K562 (cell line): ENCODE data around the gene ANK3. TPM values are rescaled to one million over a fixed set of nuclear protein-coding genes. Genes with fewer than 3 reads are reported as not detected.

Source experiments
- BHLHE40 ChIP-seq: IDR thresholded peaks from 2 replicates; pipeline ENCODE4 v1.6.1; 2011; ENCODE audit warnings: low read length, improper control_type of control experiment
- CBX3 ChIP-seq, 2 experiments: IDR thresholded peaks; 1 replicate in 1 of 2; 2 replicates in 1 of 2; pipeline ENCODE4 v1.6.1; 2012; ENCODE audit warnings: inconsistent platforms in 2 of 2, low read length in 2 of 2, borderline replicate concordance in 1 of 2, control low read depth in 1 of 2
- ELK1 ChIP-seq: sonication (generic); formaldehyde crosslinking; IDR thresholded peaks from 2 replicates; pipeline ENCODE4 v1.8.1; 2022; ENCODE audit warnings: missing genetic modification reagents
- FOXP4 ChIP-seq: sonication (generic); formaldehyde crosslinking; IDR thresholded peaks from 2 replicates; pipeline ENCODE4 v1.8.0; 2022; ENCODE audit warnings: mild to moderate bottlenecking, missing genetic modification reagents, borderline replicate concordance
- HDAC3 ChIP-seq: fragments of 450-650 bp; IDR thresholded peaks from 2 replicates; pipeline ENCODE4 v1.6.1; 2018; ENCODE audit warnings: borderline replicate concordance, mild to moderate bottlenecking, moderate library complexity; ENCODE audit not compliant: partially characterized antibody
- HEY1 ChIP-seq: fragments of 250-450 bp; sonication (Bioruptor Pico); IDR thresholded peaks from 2 replicates; pipeline ENCODE4 v1.5.0; 2020; ENCODE audit warnings: mild to moderate bottlenecking, moderate library complexity, borderline replicate concordance
- L3MBTL2 ChIP-seq: fragments of 450-650 bp; IDR thresholded peaks from 2 replicates; pipeline ENCODE4 v1.6.1; 2016; ENCODE audit warnings: mild to moderate bottlenecking, moderate library complexity
- MLX ChIP-seq, 2 experiments: fragments of 450-650 bp in 1 of 2; sonication (generic) in 1 of 2; formaldehyde crosslinking; conservative IDR thresholded peaks; 2 replicates each; pipeline versions ENCODE4 v1.4.0 to v1.8.1; 2020 to 2022; ENCODE audit warnings: mild to moderate bottlenecking in 1 of 2, missing genetic modification reagents in 1 of 2
- NFE2 ChIP-seq: IDR thresholded peaks from 2 replicates; pipeline ENCODE4 v1.6.1; 2014; ENCODE audit warnings: antibody characterized with exemption, low read depth
- RFX1 ChIP-seq: fragments of 450-650 bp; IDR thresholded peaks from 2 replicates; pipeline ENCODE4 v1.6.1; 2016; ENCODE audit warnings: mild to moderate bottlenecking, moderate library complexity
- RUNX1 ChIP-seq: sonication (generic); IDR thresholded peaks from 2 replicates; pipeline ENCODE4 v1.6.1; 2016; ENCODE audit warnings: antibody characterized with exemption, low read depth
- SMARCB1 ChIP-seq: IDR thresholded peaks from 2 replicates; pipeline ENCODE4 v1.6.1; 2011; ENCODE audit warnings: improper control_type of control experiment, low read depth; ENCODE audit not compliant: insufficient read length
- USF2 ChIP-seq: sonication (generic); formaldehyde crosslinking; IDR thresholded peaks from 2 replicates; pipeline ENCODE4 v1.5.0; 2020; ENCODE audit warnings: missing genetic modification reagents
- ZFP36 ChIP-seq: fragments of 150-350 bp; IDR thresholded peaks from 2 replicates; pipeline ENCODE4 v1.6.1; 2018; ENCODE audit warnings: low read length, low read depth; ENCODE audit not compliant: partially characterized antibody
- ZNF134 ChIP-seq: fragments of 250-450 bp; sonication (Bioruptor Pico); conservative IDR thresholded peaks from 2 replicates; pipeline ENCODE4 v1.4.0; 2020
- ZNF766 ChIP-seq: fragments of 200-800 bp; sonication (Bioruptor generic); conservative IDR thresholded peaks from 2 replicates; pipeline ENCODE4 v1.6.1; 2016; ENCODE audit warnings: missing genetic modification characterization, missing compliant biosample characterization
- ZNF830 ChIP-seq: fragments of 250-450 bp; sonication (Bioruptor Pico); IDR thresholded peaks from 2 replicates; pipeline ENCODE4 v1.5.0; 2021; ENCODE audit warnings: mild to moderate bottlenecking
- polyA plus RNA-seq, 8 experiments: library from polyadenylated mRNA; depleted of rRNA in 4 of 8; stranded (reverse) in 5 of 8; unstranded in 3 of 8; fragments of >200 nt; fragmentation: Nextera tagmentation in 2 of 8; fragmentation: Illumina TruSeq in 1 of 8; extraction: Ambion mirVana in 2 of 8; extraction: Trizol in 1 of 8; gene quantifications; 2 replicates each; pipeline versions ENCODE4 v1.2.1 to v1.2.3, GENCODE V29; 2011 to 2014; ENCODE audit warnings: inconsistent platforms in 1 of 8, missing spikeins in 1 of 8
- total RNA-seq, 7 experiments: library from RNA; depleted of rRNA in 6 of 7; stranded (reverse); fragments of >200 nt in 6 of 7; fragmentation: Illumina TruSeq in 2 of 7; extraction: Trizol in 2 of 7; gene quantifications; 2 replicates each; pipeline versions ENCODE4 v1.2.1 to v1.2.3, GENCODE V29; 2011 to 2021; ENCODE audit warnings: low replicate concordance in 1 of 7
- TF ChIP-seq, protein P1 (sequence below): fragments of 450-650 bp; formaldehyde crosslinking; IDR thresholded peaks from 2 replicates; pipeline ENCODE4 v1.4.0; 2022; ENCODE audit warnings: mild to moderate bottlenecking, moderate library complexity
- TF ChIP-seq, protein P2 (sequence below): fragments of 450-650 bp; formaldehyde crosslinking; IDR thresholded peaks from 2 replicates; pipeline ENCODE4 v1.4.0; 2022; ENCODE audit warnings: missing genetic modification characterization
- TF ChIP-seq, protein P3 (sequence below): IDR thresholded peaks from 2 replicates; pipeline ENCODE4 v1.6.1; 2012; ENCODE audit warnings: low read depth, low read length, improper control_type of control experiment, borderline replicate concordance

Gene ANK3
- total and polyA plus RNA-seq, 9 of the 15 experiments (the other 6 are each of a cell fraction or from before 2014, with no cell fraction given) = 10.0 to 32.3 (median 17.9) TPM

- TF ChIP-seq RUNX1 (no peak), ZNF134 (no peak), CBX3 (IDR thresholded peaks at IDR 0.05; ENCODE audit: borderline replicate concordance in 1 of 2, low read length in 2 of 2) (no peak), L3MBTL2 (no peak), FOXP4 (CRISPR knock-in tag) (no peak), NFE2 (0 out of 2 replicates have a peak, but pooled peaks have one; percentile 3), ZNF830 (CRISPR knock-in tag) (no peak), HDAC3 (peak; percentile 17), MLX (CRISPR knock-in tag; conservative IDR thresholded peaks at IDR 0.05) (no peak), HEY1 (no peak), USF2 (CRISPR knock-in tag) (no peak), ZFP36 (no peak), RFX1 (no peak), ZNF766 (peak; percentile 58; the same call in 1 of the 2 replicates), ELK1 (CRISPR knock-in tag) (no peak), SMARCB1 (no peak), BHLHE40 (no peak)
- TF ChIP-seq, protein P1, sequence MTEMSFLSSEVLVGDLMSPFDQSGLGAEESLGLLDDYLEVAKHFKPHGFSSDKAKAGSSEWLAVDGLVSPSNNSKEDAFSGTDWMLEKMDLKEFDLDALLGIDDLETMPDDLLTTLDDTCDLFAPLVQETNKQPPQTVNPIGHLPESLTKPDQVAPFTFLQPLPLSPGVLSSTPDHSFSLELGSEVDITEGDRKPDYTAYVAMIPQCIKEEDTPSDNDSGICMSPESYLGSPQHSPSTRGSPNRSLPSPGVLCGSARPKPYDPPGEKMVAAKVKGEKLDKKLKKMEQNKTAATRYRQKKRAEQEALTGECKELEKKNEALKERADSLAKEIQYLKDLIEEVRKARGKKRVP (CRISPR knock-in tag) = no peak
- TF ChIP-seq, protein P2, sequence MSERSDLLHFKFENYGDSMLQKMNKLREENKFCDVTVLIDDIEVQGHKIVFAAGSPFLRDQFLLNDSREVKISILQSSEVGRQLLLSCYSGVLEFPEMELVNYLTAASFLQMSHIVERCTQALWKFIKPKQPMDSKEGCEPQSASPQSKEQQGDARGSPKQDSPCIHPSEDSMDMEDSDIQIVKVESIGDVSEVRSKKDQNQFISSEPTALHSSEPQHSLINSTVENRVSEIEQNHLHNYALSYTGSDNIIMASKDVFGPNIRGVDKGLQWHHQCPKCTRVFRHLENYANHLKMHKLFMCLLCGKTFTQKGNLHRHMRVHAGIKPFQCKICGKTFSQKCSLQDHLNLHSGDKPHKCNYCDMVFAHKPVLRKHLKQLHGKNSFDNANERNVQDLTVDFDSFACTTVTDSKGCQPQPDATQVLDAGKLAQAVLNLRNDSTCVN = no peak
- TF ChIP-seq, protein P3, sequence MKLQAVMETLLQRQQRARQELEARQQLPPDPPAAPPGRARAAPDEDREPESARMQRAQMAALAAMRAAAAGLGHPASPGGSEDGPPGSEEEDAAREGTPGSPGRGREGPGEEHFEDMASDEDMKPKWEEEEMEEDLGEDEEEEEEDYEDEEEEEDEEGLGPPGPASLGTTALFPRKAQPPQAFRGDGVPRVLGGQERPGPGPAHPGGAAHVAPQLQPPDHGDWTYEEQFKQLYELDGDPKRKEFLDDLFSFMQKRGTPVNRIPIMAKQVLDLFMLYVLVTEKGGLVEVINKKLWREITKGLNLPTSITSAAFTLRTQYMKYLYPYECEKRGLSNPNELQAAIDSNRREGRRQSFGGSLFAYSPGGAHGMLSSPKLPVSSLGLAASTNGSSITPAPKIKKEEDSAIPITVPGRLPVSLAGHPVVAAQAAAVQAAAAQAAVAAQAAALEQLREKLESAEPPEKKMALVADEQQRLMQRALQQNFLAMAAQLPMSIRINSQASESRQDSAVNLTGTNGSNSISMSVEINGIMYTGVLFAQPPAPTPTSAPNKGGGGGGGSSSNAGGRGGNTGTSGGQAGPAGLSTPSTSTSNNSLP = peak; percentile 66; the same call in 1 of the 2 replicates
These were observed 107.8 kb downstream of the ANK3 start (continued) for GRCh38 chr10:60281792-60282353.
